Measurements from ENCODE around the gene SELENOW.

GRCh38 chr19:47730521-47730889 lies 48.0 kb upstream of the SELENOW start:
- TF ChIP-seq CTCF (conservative IDR thresholded peaks at IDR 0.05; ENCODE audit: low read depth, low read length) (no peak), CHD1 (IDR thresholded peaks at IDR 0.05; ENCODE audit: low read depth, low read length) (no peak), BHLHE40 (IDR thresholded peaks at IDR 0.05; ENCODE audit: low read depth, low read length) (no peak), MXI1 (IDR thresholded peaks at IDR 0.05; ENCODE audit: borderline replicate concordance, low read depth, low read length) (no peak), ELK1 (IDR thresholded peaks at IDR 0.05; ENCODE audit: borderline replicate concordance, low read depth, low read length) (no peak), FOS (IDR thresholded peaks at IDR 0.05; ENCODE audit: low read depth, low read length) (no peak), MAFK (IDR thresholded peaks at IDR 0.05; ENCODE audit: low read depth, low read length) (no peak), POLR2A (IDR thresholded peaks at IDR 0.05; ENCODE audit: low read depth, low read length) (no peak), RFX5 (IDR thresholded peaks at IDR 0.05; ENCODE audit: low read depth, low read length) (no peak)

All from IMR-90 (cell line).